ENCODE results near the gene AZU1. TPM values are rescaled to one million over a fixed set of nuclear protein-coding genes. Genes with fewer than 3 reads are reported as not detected.
"Not testable (repeated sequence)": the region's sequence is repeated elsewhere in the genome, so short reads cannot be mapped to it uniquely, and the experiment has no call there.

AZU1 gene
- total RNA-seq, 1 experiment from 2014 or later: not detected

GRCh38 chr19:853014-853585, 25.5 kb downstream of the AZU1 start:
- no TSS peak for BruUV-seq (replicated peaks)
- POLR2A ChIA-PET (ENCODE audit: low non-redundant PET): no interaction called here

GRCh38 chr19:853614-854220, 26.1 kb downstream of the AZU1 start:
- DNase-seq (ENCODE audit: low spot score); H3K9me3 ChIP-seq (ENCODE audit: low read depth, low read length, poor library complexity, severe bottlenecking); BruUV-seq (replicated peaks); H3K4me1 ChIP-seq (ENCODE audit: insufficient read depth, low read length, poor library complexity, severe bottlenecking); H3K36me3 ChIP-seq (ENCODE audit: insufficient read depth, low read length, poor library complexity, severe bottlenecking); H3K27ac ChIP-seq (ENCODE audit: low read depth, low read length, poor library complexity, severe bottlenecking); H3K27me3 ChIP-seq (replicated peaks; ENCODE audit: insufficient read depth, low read depth, low read length, poor library complexity); intact Hi-C loops (cut with micrococcal nuclease; ENCODE audit: unreplicated experiment); H3K4me3 ChIP-seq (ENCODE audit: low read depth, low read length, poor library complexity, severe bottlenecking): not testable (repeated sequence)
- ChIA-PET CTCF (interaction anchor here (0.5 kb wide), 2 partner anchors 188 to 323 kb away, joined by 4 to 10 read pairs; no protein-coding TSS in a partner anchor), POLR2A (ENCODE audit: low non-redundant PET) (interaction anchor here (0.7 kb wide), 1 partner anchor 130 kb away, joined by 3 read pairs; the partner anchor contains the start of gene WDR18)

More at GRCh38 chr19:853014-853585, 25.5 kb downstream of the AZU1 start:
- Histone ChIP-seq H3K36me3 (ENCODE audit: insufficient read depth, low read length, poor library complexity, severe bottlenecking) (no peaks in the 10 kb centered on the region), H3K27me3 (replicated peaks; ENCODE audit: insufficient read depth, low read depth, low read length, poor library complexity) (no peaks in the 10 kb centered on the region), H3K4me3 (ENCODE audit: low read depth, low read length, poor library complexity, severe bottlenecking) (no peak overlapping the region), H3K9me3 (ENCODE audit: low read depth, low read length, poor library complexity, severe bottlenecking) (no peaks in the 10 kb centered on the region), H3K27ac (ENCODE audit: low read depth, low read length, poor library complexity, severe bottlenecking) (no peak overlapping the region), H3K4me1 (ENCODE audit: insufficient read depth, low read length, poor library complexity, severe bottlenecking) (no peaks in the 10 kb centered on the region)
- intact Hi-C loops (cut with micrococcal nuclease; ENCODE audit: unreplicated experiment): no loop called here
- CTCF ChIA-PET: no interaction called here
- TF ChIP-seq CTCF (conservative IDR thresholded peaks at IDR 0.05; ENCODE audit: low read depth, low read length): no peak
- TF ChIP-seq EZH2 (IDR thresholded peaks at IDR 0.05; ENCODE audit: borderline replicate concordance, low read depth, low read length, poor library complexity, severe bottlenecking): no peak
- DNase-seq (ENCODE audit: low spot score): no peak

- CTCF ChIA-PET: interaction anchor here (0.5 kb wide), 2 partner anchors 189 to 323 kb away, joined by 4 to 10 read pairs; no protein-coding TSS in a partner anchor
Observed at GRCh38 chr19:854549-854948, 26.9 kb downstream of the AZU1 start.

More at GRCh38 chr19:854549-854948, 26.9 kb downstream of the AZU1 start:
- POLR2A ChIA-PET (ENCODE audit: low non-redundant PET): interaction anchor here (0.7 kb wide), 1 partner anchor 129 kb away, joined by 3 read pairs; the partner anchor contains the start of gene WDR18
- Histone ChIP-seq H3K27ac (ENCODE audit: low read depth, low read length, poor library complexity, severe bottlenecking) (no peak overlapping the region), H3K36me3 (ENCODE audit: insufficient read depth, low read length, poor library complexity, severe bottlenecking) (no peaks in the 10 kb centered on the region), H3K27me3 (replicated peaks; ENCODE audit: insufficient read depth, low read depth, low read length, poor library complexity) (no peaks in the 10 kb centered on the region), H3K9me3 (ENCODE audit: low read depth, low read length, poor library complexity, severe bottlenecking) (no peaks in the 10 kb centered on the region), H3K4me1 (ENCODE audit: insufficient read depth, low read length, poor library complexity, severe bottlenecking) (no peaks in the 10 kb centered on the region), H3K4me3 (ENCODE audit: low read depth, low read length, poor library complexity, severe bottlenecking) (no peak overlapping the region)
- TF ChIP-seq EZH2 (IDR thresholded peaks at IDR 0.05; ENCODE audit: borderline replicate concordance, low read depth, low read length, poor library complexity, severe bottlenecking): no peak
- no peak for TF ChIP-seq CTCF (conservative IDR thresholded peaks at IDR 0.05; ENCODE audit: low read depth, low read length)
- BruUV-seq (replicated peaks): no TSS peak
- intact Hi-C loops (cut with micrococcal nuclease; ENCODE audit: unreplicated experiment): no loop called here
- no peak for DNase-seq (ENCODE audit: low spot score)
